H1 (cell line): ENCODE results near the gene ATP2B3. TPM values are rescaled to one million over a fixed set of nuclear protein-coding genes. Genes with fewer than 3 reads are reported as not detected.

Source experiments
- CTCF ChIA-PET: fragments of 300-600 bp; sonication (Branson Sonifier 250); formaldehyde crosslinking; loops from one replicate; lab custom pipeline; 2021; ENCODE audit not compliant: partially characterized antibody; lab: Charles Lee
- POLR2A ChIA-PET: fragments of 300-600 bp; sonication (Branson Sonifier 250); formaldehyde crosslinking; loops from one replicate; lab custom pipeline; 2021; ENCODE audit warnings: inconsistent platforms; ENCODE audit not compliant: partially characterized antibody; lab: Charles Lee
- DNase-seq, 2 experiments: peaks; one replicate each; pipeline versions ENCODE4 v3.0.0 to v3.0.0-alpha.2; 2010 to 2022; ENCODE audit warnings: low spot score in 2 of 2, low read depth in 1 of 2, mixed read lengths in 1 of 2
- FAIRE-seq: peaks from 2 replicates; lab custom pipeline; 2011; peaks lifted over from hg19 to GRCh38; lab: Jason Lieb, UNC
- H2AFZ ChIP-seq: 2 replicates; pipeline ENCODE4 v1.8.1; 2012; ENCODE audit warnings: low read length, inconsistent platforms
- H2AK5ac ChIP-seq: 2 replicates; pipeline ENCODE4 v1.6.1; 2013; ENCODE audit warnings: low read depth, low read length
- H2BK120ac ChIP-seq: replicated peaks from 2 replicates; pipeline ENCODE3; 2013; ENCODE audit warnings: low read depth, low read length, inconsistent platforms
- H2BK12ac ChIP-seq: 2 replicates; pipeline ENCODE4 v1.6.1; 2013; ENCODE audit warnings: low read depth, low read length
- H2BK15ac ChIP-seq: 2 replicates; pipeline ENCODE4 v1.6.1; 2013; ENCODE audit warnings: low read length
- H2BK20ac ChIP-seq: 2 replicates; pipeline ENCODE4 v1.6.1; 2013; ENCODE audit warnings: low read length
- H2BK5ac ChIP-seq: 2 replicates; pipeline ENCODE4 v1.6.1; 2013; ENCODE audit warnings: low read depth, low read length
- H3K14ac ChIP-seq: 2 replicates; pipeline ENCODE4 v1.6.1; 2013; ENCODE audit warnings: inconsistent platforms; ENCODE audit not compliant: insufficient read length
- H3K18ac ChIP-seq: 2 replicates; pipeline ENCODE4 v1.6.1; 2013; ENCODE audit warnings: low read length; ENCODE audit errors: extremely low read depth
- H3K23ac ChIP-seq: 2 replicates; pipeline ENCODE4 v1.6.1; 2013; ENCODE audit warnings: inconsistent platforms; ENCODE audit not compliant: insufficient read length
- H3K23me2 ChIP-seq: 2 replicates; pipeline ENCODE4 v1.6.1; 2013; ENCODE audit warnings: low read depth, low read length
- H3K27ac ChIP-seq: 2 replicates; pipeline ENCODE4 v1.6.1; 2011; ENCODE audit warnings: low read depth, low read length, inconsistent platforms
- H3K27me3 ChIP-seq, 4 experiments: replicated peaks in 1 of 4; 1 replicate in 1 of 4; 2 replicates in 3 of 4; pipeline versions ENCODE4 v1.6.1 to v1.8.1; 2011 to 2013; ENCODE audit warnings: low read length in 3 of 4, mild to moderate bottlenecking in 3 of 4, inconsistent platforms in 2 of 4, mixed read lengths in 2 of 4, moderate library complexity in 1 of 4; ENCODE audit not compliant: control insufficient read depth in 3 of 4, insufficient read depth in 3 of 4; ENCODE audit errors: extremely low read depth in 1 of 4
- H3K36me3 ChIP-seq, 4 experiments: 2 replicates each; pipeline versions ENCODE4 v1.6.1 to v1.8.1; 2011 to 2013; ENCODE audit warnings: mild to moderate bottlenecking in 4 of 4, low read length in 3 of 4, moderate library complexity in 2 of 4, control low read depth in 1 of 4, inconsistent platforms in 1 of 4; ENCODE audit not compliant: insufficient read depth in 4 of 4, control insufficient read depth in 2 of 4
- H3K4ac ChIP-seq: replicated peaks from 2 replicates; pipeline ENCODE3; 2013; ENCODE audit warnings: low read length, low read depth, mixed read lengths, inconsistent platforms; ENCODE audit not compliant: insufficient read length
- H3K4me1 ChIP-seq, 4 experiments: replicated peaks in 1 of 4; 1 replicate in 1 of 4; 2 replicates in 3 of 4; pipeline versions ENCODE4 v1.6.1 to v1.8.1; 2011 to 2013; ENCODE audit warnings: low read length in 3 of 4, inconsistent platforms in 2 of 4, mixed read lengths in 1 of 4; ENCODE audit not compliant: insufficient read depth in 4 of 4, control insufficient read depth in 3 of 4
- H3K4me2 ChIP-seq, 2 experiments: 2 replicates each; pipeline versions ENCODE4 v1.6.1 to v1.8.1; 2011 to 2013; ENCODE audit warnings: low read depth in 2 of 2, low read length in 2 of 2, control low read depth in 1 of 2, inconsistent platforms in 1 of 2, mild to moderate bottlenecking in 1 of 2; ENCODE audit not compliant: insufficient read depth in 1 of 2
- H3K4me3 ChIP-seq, 4 experiments: fragments of 200-600, 300-600 bp in 1 of 4; sonication (generic), shearing (Covaris generic), sonication (Bioruptor Twin) in 1 of 4; 2 replicates each; pipeline versions ENCODE4 v1.5.1 to v1.8.1; 2011 to 2016; ENCODE audit warnings: low read length in 4 of 4, low read depth in 3 of 4, control low read depth in 2 of 4, inconsistent platforms in 2 of 4, mild to moderate bottlenecking in 2 of 4, mixed read lengths in 1 of 4, moderate library complexity in 1 of 4; ENCODE audit not compliant: insufficient read depth in 2 of 4; ENCODE audit errors: extremely low read depth in 1 of 4
- H3K56ac ChIP-seq: replicated peaks from 2 replicates; pipeline ENCODE3; 2013; ENCODE audit warnings: low read depth, mild to moderate bottlenecking, mixed read lengths, low read length, inconsistent platforms; ENCODE audit not compliant: insufficient read length
- H3K79me1 ChIP-seq: 2 replicates; pipeline ENCODE4 v1.6.1; 2013; ENCODE audit warnings: low read depth, low read length, control low read depth
- H3K79me2 ChIP-seq, 2 experiments: 2 replicates each; pipeline versions ENCODE4 v1.6.1 to v1.8.1; 2012 to 2013; ENCODE audit warnings: low read length in 2 of 2, mild to moderate bottlenecking in 2 of 2, inconsistent platforms in 1 of 2; ENCODE audit not compliant: insufficient read depth in 2 of 2, control insufficient read depth in 1 of 2
- H3K9ac ChIP-seq, 4 experiments: replicated peaks in 1 of 4; 1 replicate in 1 of 4; 2 replicates in 3 of 4; pipeline versions ENCODE4 v1.6.1 to v1.8.1; 2011 to 2013; ENCODE audit warnings: low read depth in 3 of 4, low read length in 3 of 4, control low read depth in 2 of 4, mild to moderate bottlenecking in 2 of 4, moderate library complexity in 2 of 4, inconsistent platforms in 1 of 4; ENCODE audit errors: extremely low read depth in 1 of 4
- H3K9me3 ChIP-seq, 2 experiments: 2 replicates each; pipeline versions ENCODE4 v1.6.1 to v1.8.1; 2012 to 2013; ENCODE audit warnings: mild to moderate bottlenecking in 2 of 2, moderate library complexity in 2 of 2, control low read depth in 1 of 2, inconsistent platforms in 1 of 2, low read depth in 1 of 2, low read length in 1 of 2, mixed read lengths in 1 of 2; ENCODE audit not compliant: insufficient read depth in 2 of 2
- H4K20me1 ChIP-seq, 2 experiments: replicated peaks in 1 of 2; 2 replicates each; pipeline versions ENCODE3 to v1.8.1; 2011 to 2013; ENCODE audit warnings: inconsistent platforms in 2 of 2, low read length in 2 of 2, mild to moderate bottlenecking in 1 of 2; ENCODE audit not compliant: insufficient read depth in 2 of 2, control insufficient read depth in 1 of 2
- H4K5ac ChIP-seq: 2 replicates; pipeline ENCODE4 v1.6.1; 2013; ENCODE audit warnings: low read length, low read depth, mixed read lengths, inconsistent platforms; ENCODE audit not compliant: insufficient read length
- H4K8ac ChIP-seq: 2 replicates; pipeline ENCODE4 v1.8.0; 2013; ENCODE audit warnings: mild to moderate bottlenecking, moderate library complexity, low read length, inconsistent platforms; ENCODE audit not compliant: insufficient read depth; ENCODE audit errors: extremely low read depth
- H4K91ac ChIP-seq: replicated peaks from 2 replicates; pipeline ENCODE3; 2013; ENCODE audit warnings: low read length, mixed read lengths, inconsistent platforms; ENCODE audit not compliant: insufficient read length
- CHD2 ChIP-seq: IDR thresholded peaks from 2 replicates; pipeline ENCODE4 v1.6.1; 2012; ENCODE audit warnings: low read length, improper control_type of control experiment
- FOSL1 ChIP-seq: IDR thresholded peaks from 2 replicates; pipeline ENCODE4 v1.6.1; 2011; ENCODE audit warnings: mild to moderate bottlenecking, low read depth, low read length, moderate library complexity; ENCODE audit not compliant: insufficient read depth
- JUND ChIP-seq: IDR thresholded peaks from 2 replicates; pipeline ENCODE4 v1.6.1; 2011; ENCODE audit warnings: mild to moderate bottlenecking, improper control_type of control experiment, low read length
- WGBS, 2 experiments: shearing (Covaris generic) in 1 of 2; methylation state at CpG; one replicate each; pipeline versions ENCODE4 v1.1.6 to v1.1.7; 2013 to 2015; ENCODE audit warnings: low lambda C conversion rate in 2 of 2, mixed read lengths in 2 of 2, inconsistent platforms in 1 of 2, low coverage in 1 of 2, missing lambda C conversion rate in 1 of 2; ENCODE audit not compliant: insufficient replicate concordance in 2 of 2, insufficient coverage in 1 of 2, insufficient read length in 1 of 2; ENCODE audit errors: extremely low coverage in 1 of 2, missing lambda C conversion rate in 1 of 2; 5-methylcytosine and 5-hydroxymethylcytosine counted together
- polyA plus RNA-seq, 7 experiments: library from polyadenylated mRNA; depleted of rRNA in 3 of 7; stranded (reverse) in 5 of 7; unstranded in 2 of 7; fragments of >200 nt in 5 of 7; fragments of 200-250 nt in 2 of 7; gene quantifications; 1 replicate in 5 of 7; 2 replicates in 1 of 7; 4 replicates in 1 of 7; pipeline versions ENCODE4 v1.2.1 to v1.2.3, GENCODE V29; 2011 to 2013; ENCODE audit warnings: missing spikeins in 2 of 7, mixed read lengths in 2 of 7
- total RNA-seq: library from RNA; stranded (reverse); fragmentation: NEBNext Ultra II Directional; extraction: Animal tissue kit (Norgen Biotek cat#: 25700); gene quantifications from 2 replicates; pipeline ENCODE4 v1.2.1, GENCODE V29; 2021

The ATP2B3 gene
- total and polyA plus RNA-seq, 2 of the 8 experiments (the other 6 are each of a cell fraction or from before 2014, with no cell fraction given): 0.14 to 0.19 TPM

DNA sequence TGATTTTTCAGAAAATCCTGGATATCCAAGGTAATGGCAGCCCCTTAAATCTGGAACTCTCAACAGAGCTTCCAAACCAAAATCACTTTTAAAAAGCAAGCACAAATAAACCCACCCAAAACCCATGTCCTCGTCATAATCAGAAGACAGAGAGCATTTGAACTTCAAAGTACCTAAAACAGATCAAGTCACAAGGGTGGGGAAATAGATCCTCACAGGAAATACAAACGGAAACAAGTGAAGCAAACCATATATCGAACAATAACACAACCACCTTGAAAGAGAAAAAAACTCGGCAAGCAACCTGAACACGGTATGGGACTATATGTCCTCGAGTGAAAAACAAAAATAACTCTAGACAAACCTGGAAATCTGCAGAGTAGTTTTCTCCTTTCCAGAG lies 97.4 kb downstream of the ATP2B3 start:
- Histone ChIP-seq H3K14ac (no peak overlapping the region), H4K8ac (no peak overlapping the region), H3K9me3 (no peaks in the 10 kb centered on the region), H3K9ac (no peak overlapping the region), H4K20me1 (no peaks in the 10 kb centered on the region), H2BK120ac (no peak overlapping the region), H3K27me3 (peaks cover 0 to 6% (median 3%) of the 10 kb centered on the region in 4 experiments; a peak in 5 of 7 replicates), H3K4me1 (no peaks in the 10 kb centered on the region), H3K4ac (no peak overlapping the region), H4K5ac (no peak overlapping the region), H3K27ac (no peak overlapping the region), H2BK5ac (no peak overlapping the region), H3K79me1 (no peaks in the 10 kb centered on the region), H2AK5ac (no peak overlapping the region), H2BK20ac (no peak overlapping the region), H3K18ac (no peak overlapping the region), H2AFZ (no peak overlapping the region), H3K56ac (no peak overlapping the region), H3K79me2 (no peaks in the 10 kb centered on the region), H4K91ac (no peak overlapping the region), H3K4me3 (no peak overlapping the region), H2BK12ac (no peak overlapping the region), H3K23ac (no peak overlapping the region), H3K36me3 (no peaks in the 10 kb centered on the region), H2BK15ac (no peak overlapping the region), H3K4me2 (no peak overlapping the region), H3K23me2 (no peaks in the 10 kb centered on the region)
- 76% methylated on average over 6 of the region's 6 CpGs; no CpG with 5 or more reads in 1 of the 2 experiments for WGBS, 2 experiments
- POLR2A ChIA-PET: no interaction called here
- DNase-seq (no peak), FAIRE-seq (no peak)
- CTCF ChIA-PET: interaction anchor here (1.4 to 8.9 kb wide), 4 partner anchors 11 to 75 kb away, joined by 3 to 130 read pairs (median 4); partner anchors contain the start of gene DUSP9
- TF ChIP-seq JUND (no peak), CHD2 (no peak), FOSL1 (no peak)
